OCI-LY7 (cell line): ENCODE data around the gene ANKLE2.

Experiments used
- CTCF ChIP-seq: fragments of 200-600 bp; sonication (generic); conservative IDR thresholded peaks from 2 replicates; pipeline ENCODE4 v1.5.1; 2014; ENCODE audit warnings: mild to moderate bottlenecking, antibody characterized with exemption, low read length, moderate library complexity, mixed read lengths
- EZH2phosphoT487 ChIP-seq: fragments of 200-600 bp; sonication (generic); IDR thresholded peaks from 2 replicates; pipeline ENCODE4 v1.6.1; 2018; ENCODE audit warnings: low read depth, borderline replicate concordance, mild to moderate bottlenecking, mixed run types, antibody characterized with exemption, low read length, moderate library complexity, mixed read lengths

- TF ChIP-seq CTCF (no peak), EZH2phosphoT487 (no peak)
Measured at GRCh38 chr12:132740313-132740646, 21.4 kb downstream of the ANKLE2 start.
